Prostate gland (tissue), 2 donors: ENCODE measurements around the gene KDM6A.

Source experiments
- CTCF ChIP-seq, 4 experiments: fragments of 200-600 bp in 2 of 4; fragments of 450-650 bp in 2 of 4; sonication (generic) in 2 of 4; IDR thresholded peaks; 1 replicate in 3 of 4; 2 replicates in 1 of 4; pipeline ENCODE4 v1.5.1; 2016 to 2019; ENCODE audit warnings: antibody characterized with exemption in 4 of 4, mild to moderate bottlenecking in 2 of 4, moderate library complexity in 2 of 4
- POLR2A ChIP-seq: fragments of 450-650 bp; IDR thresholded peaks from one replicate; pipeline ENCODE4 v1.6.1; 2016; ENCODE audit warnings: antibody characterized with exemption, mild to moderate bottlenecking
- POLR2AphosphoS5 ChIP-seq: sonication (generic); formaldehyde crosslinking; IDR thresholded peaks from one replicate; pipeline ENCODE4 v1.6.1; 2017; ENCODE audit warnings: antibody characterized with exemption

- TF ChIP-seq POLR2AphosphoS5: no peak
- TF ChIP-seq CTCF (IDR thresholded peaks at IDR 0.05): no peak
- TF ChIP-seq POLR2A: no peak
Measured at GRCh38 chrX:44927398-44927797, 54.4 kb downstream of the KDM6A start.
